Astrocyte of the hippocampus (primary cell): ENCODE results near the gene NUP133.
"Not testable (repeated sequence)": the region's sequence is repeated elsewhere in the genome, so short reads cannot be mapped to it uniquely, and the experiment has no call there.

ENCODE experiments used
- DNase-seq: peaks from one replicate; pipeline ENCODE4 v3.0.0; 2011; ENCODE audit warnings: low read depth, low spot score

Gene NUP133

GRCh38 chr1:229507951-229508822 is at the start of gene NUP133:
Gene NUP133 (minus strand): TSS chr1:229508341. CDS start chr1:229508249, 92 bp downstream.
- DNase-seq = peak; percentile 100

- no peak for DNase-seq
Measured at GRCh38 chr1:229557200-229557850, 49.2 kb upstream of the NUP133 start.

- DNase-seq = no peak
Measured at GRCh38 chr1:229554886-229555621, 46.9 kb upstream of the NUP133 start.

GRCh38 chr1:229553621-229554130 is 45.5 kb upstream of the NUP133 start:
- DNase-seq = no peak

- DNase-seq = no peak
Measured at GRCh38 chr1:229552732-229553131, 44.6 kb upstream of the NUP133 start.

GRCh38 chr1:229550812-229551567 is 42.8 kb upstream of the NUP133 start:
- DNase-seq = no peak

GRCh38 chr1:229547542-229547941 is 39.4 kb upstream of the NUP133 start:
- no peak for DNase-seq

- no peak for DNase-seq
Measured at GRCh38 chr1:229544587-229544986, 36.4 kb upstream of the NUP133 start.

GRCh38 chr1:229539863-229540506 is 31.8 kb upstream of the NUP133 start:
- DNase-seq = no peak

- no peak for DNase-seq
Measured at GRCh38 chr1:229538945-229539344, 30.8 kb upstream of the NUP133 start.

GRCh38 chr1:229537894-229538293 is 29.8 kb upstream of the NUP133 start:
- DNase-seq = no peak

- DNase-seq = no peak
Measured at GRCh38 chr1:229536982-229537381, 28.8 kb upstream of the NUP133 start.

GRCh38 chr1:229535230-229535629 is 27.1 kb upstream of the NUP133 start:
- DNase-seq = no peak

GRCh38 chr1:229531326-229531725 is 23.2 kb upstream of the NUP133 start:
- DNase-seq = no peak

GRCh38 chr1:229529639-229530038 is 21.5 kb upstream of the NUP133 start:
- DNase-seq = no peak

GRCh38 chr1:229526695-229527094 is 18.6 kb upstream of the NUP133 start:
- no peak for DNase-seq

GRCh38 chr1:229523052-229523451 is 14.9 kb upstream of the NUP133 start:
- DNase-seq = no peak

GRCh38 chr1:229514578-229515275 is 6.6 kb upstream of the NUP133 start:
- peak; percentile 79 for DNase-seq

GRCh38 chr1:229511625-229512024 is 3.5 kb upstream of the NUP133 start:
- not testable (repeated sequence) for DNase-seq

- DNase-seq = not testable (repeated sequence)
Measured at GRCh38 chr1:229511201-229511600, 3.1 kb upstream of the NUP133 start.
